Fibroblast of the aortic adventitia (primary cell): ENCODE results near the gene HOXC5. TPM values are rescaled to one million over a fixed set of nuclear protein-coding genes. Genes with fewer than 3 reads are reported as not detected.

ENCODE experiments used
- DNase-seq: peaks from one replicate; pipeline ENCODE4 v3.0.0-alpha.2; 2010; ENCODE audit warnings: low read depth
- H3K4me3 ChIP-seq: 2 replicates; pipeline ENCODE4 v1.5.1; 2011; ENCODE audit warnings: low read depth, mild to moderate bottlenecking, control low read depth, low read length, moderate library complexity
- CTCF ChIP-seq: IDR thresholded peaks from 2 replicates; pipeline ENCODE4 v1.5.1; 2011; ENCODE audit warnings: mild to moderate bottlenecking, low read length, control low read depth, inconsistent platforms; ENCODE audit not compliant: insufficient read depth
- total RNA-seq: library from RNA; depleted of rRNA; stranded (reverse); fragments of >200 nt; gene quantifications from 2 replicates; pipeline ENCODE4 v1.2.3, GENCODE V29; 2012; ENCODE audit warnings: low replicate concordance

Gene HOXC5
- 0.18 and 1.8 TPM in 2 replicates for total RNA-seq

- TF ChIP-seq CTCF = peak; percentile 96
- peak within 1 kb of the TSS; percentile 58 for H3K4me3 ChIP-seq
- DNase-seq = peak; percentile 79
Measured at GRCh38 chr12:54032627-54033100, at the start of gene HOXC5. Gene HOXC5 (plus strand): TSS chr12:54033050. CDS start chr12:54033123, 73 bp downstream.

DNA sequence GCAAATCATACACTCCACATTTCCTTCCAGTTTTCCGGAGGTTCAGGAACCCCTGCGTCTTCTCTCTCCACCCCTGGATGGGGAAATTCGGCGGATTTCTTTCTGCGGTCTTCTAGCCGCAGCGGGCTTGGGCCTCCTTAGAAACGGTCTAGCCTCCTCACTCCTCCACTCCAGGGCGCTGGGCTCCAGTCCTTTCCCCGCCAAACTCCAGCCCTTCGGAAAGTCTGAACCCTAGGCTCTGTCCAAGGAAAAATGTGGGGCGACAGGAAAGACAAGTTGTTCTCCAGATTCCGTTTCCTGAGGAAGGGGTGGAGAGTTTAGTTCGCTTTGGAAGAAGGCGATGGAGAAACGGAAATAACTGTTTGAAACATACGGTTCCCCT is 49.3 kb upstream of the HOXC5 start:
- no peak for TF ChIP-seq CTCF
- DNase-seq = no peak
- no peak overlapping the region for H3K4me3 ChIP-seq

DNA sequence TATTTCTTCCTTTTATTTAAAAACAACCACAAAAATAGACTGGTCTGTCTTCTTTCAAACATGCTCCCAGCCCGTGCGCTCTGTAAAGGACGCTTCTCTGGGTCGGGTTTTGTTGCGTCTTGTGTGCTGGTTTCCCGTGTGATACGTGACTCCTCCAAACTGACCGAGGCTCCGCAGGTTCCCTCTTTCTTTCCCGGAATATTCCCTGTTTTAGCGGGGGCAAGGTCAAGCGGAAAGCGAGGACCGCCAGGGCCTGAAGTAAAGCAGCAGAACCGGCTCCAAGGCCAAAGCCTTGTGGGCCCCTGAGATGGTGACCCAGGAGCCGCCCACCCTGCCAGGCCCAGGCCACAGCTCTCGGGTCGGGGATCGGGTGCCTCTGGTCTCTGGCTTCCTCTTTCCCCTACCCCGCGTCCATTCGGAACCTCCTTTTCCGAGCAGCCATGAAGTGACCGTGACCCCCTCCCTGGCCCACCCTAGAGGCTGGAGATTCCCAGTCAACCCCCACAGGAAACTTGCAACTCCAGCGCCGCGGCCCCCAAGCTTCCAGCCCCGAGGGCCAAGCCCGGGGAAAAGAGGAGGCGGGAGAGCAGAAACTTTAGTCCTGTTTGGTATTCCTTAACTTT is 48.8 kb upstream of the HOXC5 start:
- no peak overlapping the region for H3K4me3 ChIP-seq
- DNase-seq = no peak
- TF ChIP-seq CTCF = no peak

- peak; percentile 84 for DNase-seq
- TF ChIP-seq CTCF = peak; percentile 73
Measured at GRCh38 chr12:53984901-53985691, 47.8 kb upstream of the HOXC5 start, which contains the start of gene HOXC10. Gene HOXC10 (plus strand): TSS chr12:53985146. CDS start chr12:53985260, 114 bp downstream.

DNA sequence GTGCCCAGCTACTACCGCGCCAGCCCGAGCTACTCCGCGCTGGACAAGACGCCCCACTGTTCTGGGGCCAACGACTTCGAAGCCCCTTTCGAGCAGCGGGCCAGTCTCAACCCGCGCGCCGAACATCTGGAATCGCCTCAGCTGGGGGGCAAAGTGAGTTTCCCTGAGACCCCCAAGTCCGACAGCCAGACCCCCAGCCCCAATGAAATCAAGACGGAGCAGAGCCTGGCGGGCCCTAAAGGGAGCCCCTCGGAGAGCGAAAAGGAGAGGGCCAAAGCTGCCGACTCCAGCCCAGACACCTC is 47.2 kb upstream of the HOXC5 start:
- H3K4me3 ChIP-seq = no peak overlapping the region
- DNase-seq = no peak
- TF ChIP-seq CTCF = no peak

More at GRCh38 chr12:53984901-53985691, 47.8 kb upstream of the HOXC5 start, which contains the start of gene HOXC10:
- H3K4me3 ChIP-seq = peak within 1 kb of the TSS; percentile 35

- TF ChIP-seq CTCF = no peak
- no peak for DNase-seq
- no peak overlapping the region for H3K4me3 ChIP-seq
Measured at GRCh38 chr12:53985994-53986685, 46.7 kb upstream of the HOXC5 start.
